Fibroblast of the conjunctiva (primary cell): ENCODE results near the gene TEX48.

Experiments
- DNase-seq: peaks from one replicate; pipeline ENCODE4 v3.0.0-alpha.2; 2010; ENCODE audit warnings: low read depth

The TEX48 gene

DNA sequence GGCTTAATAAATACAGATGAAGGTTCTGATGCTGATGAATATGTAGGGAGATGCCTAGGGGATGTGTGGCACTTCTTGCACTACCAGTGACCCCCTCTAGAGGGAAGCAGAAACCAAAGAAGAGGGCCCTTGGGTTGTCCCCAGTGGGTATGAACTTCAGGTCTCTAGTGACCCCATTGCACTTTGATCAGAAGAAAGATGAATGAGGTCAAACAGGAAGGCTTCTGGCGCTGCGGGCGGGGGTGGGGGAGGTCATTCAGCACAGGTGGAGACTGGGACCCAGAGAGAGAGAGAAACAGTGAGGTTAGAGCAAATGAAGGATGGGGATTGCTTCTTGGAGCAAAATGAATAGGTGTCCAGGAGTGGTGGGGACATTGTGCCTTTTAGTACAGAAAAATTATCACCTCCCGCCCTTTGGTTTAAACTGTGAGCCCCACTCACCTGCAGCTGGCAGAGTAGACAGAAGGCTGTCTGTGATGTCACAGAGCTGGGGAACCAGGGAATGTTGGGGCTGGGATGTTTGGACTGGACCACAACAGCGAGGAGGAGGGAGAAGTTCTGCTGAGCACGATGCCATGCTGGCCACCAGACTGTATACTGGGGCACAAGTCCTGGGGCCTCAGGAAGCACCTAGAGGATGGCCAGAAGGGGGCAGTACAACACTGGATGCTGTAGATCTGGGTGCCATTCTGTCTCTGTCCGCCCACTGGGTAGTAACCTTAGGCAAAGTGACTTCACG lies at the start of gene TEX48:
Gene TEX48, minus strand, starts transcription at position 599 of the 739 bp plus-strand sequence. CDS start 10,469 bp downstream, outside the sequence.
- peak; percentile 79 for DNase-seq

GRCh38 chr9:114731701-114732100 lies 49.7 kb upstream of the TEX48 start:
- no peak for DNase-seq

DNA sequence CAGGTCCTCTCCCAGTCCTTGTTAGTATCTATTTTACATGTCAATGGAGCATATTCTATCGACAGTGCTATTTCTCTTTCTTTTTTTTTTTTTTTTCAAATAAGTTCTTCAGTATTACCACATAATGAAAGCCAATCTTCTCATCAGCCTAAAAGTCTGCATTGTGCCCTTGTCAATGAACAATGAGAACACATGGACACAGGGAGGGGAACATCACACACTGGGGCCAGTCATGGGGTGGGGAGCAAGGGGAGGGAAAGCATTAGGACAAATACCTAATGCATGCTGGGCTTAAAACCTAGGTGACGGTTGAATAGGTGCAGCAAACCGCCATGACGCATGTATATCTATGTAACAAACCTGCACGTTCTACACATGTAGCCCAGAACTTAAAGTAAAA lies 47.7 kb upstream of the TEX48 start:
- no peak for DNase-seq

DNA sequence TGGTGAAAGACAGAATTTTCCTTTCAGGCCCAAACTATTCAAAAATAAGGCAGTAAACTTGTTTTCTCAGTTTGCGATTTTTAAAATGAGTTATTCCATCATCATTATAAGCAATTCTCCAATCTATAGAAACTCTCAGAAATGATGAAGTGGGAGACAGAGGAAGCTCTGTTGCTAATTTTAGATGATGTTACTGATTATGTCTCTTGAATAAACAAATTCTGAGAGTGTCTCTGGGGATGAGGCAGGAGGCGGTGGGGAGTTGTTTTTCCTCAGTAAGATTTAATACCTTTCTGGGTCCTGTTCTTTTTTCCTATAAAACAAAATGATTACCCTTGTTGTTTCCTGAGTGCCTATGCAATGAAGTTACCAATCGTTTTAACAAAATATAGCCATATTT lies 43.9 kb upstream of the TEX48 start:
- no peak for DNase-seq

- no peak for DNase-seq
Observed at GRCh38 chr9:114724744-114725143, 42.8 kb upstream of the TEX48 start.

DNA sequence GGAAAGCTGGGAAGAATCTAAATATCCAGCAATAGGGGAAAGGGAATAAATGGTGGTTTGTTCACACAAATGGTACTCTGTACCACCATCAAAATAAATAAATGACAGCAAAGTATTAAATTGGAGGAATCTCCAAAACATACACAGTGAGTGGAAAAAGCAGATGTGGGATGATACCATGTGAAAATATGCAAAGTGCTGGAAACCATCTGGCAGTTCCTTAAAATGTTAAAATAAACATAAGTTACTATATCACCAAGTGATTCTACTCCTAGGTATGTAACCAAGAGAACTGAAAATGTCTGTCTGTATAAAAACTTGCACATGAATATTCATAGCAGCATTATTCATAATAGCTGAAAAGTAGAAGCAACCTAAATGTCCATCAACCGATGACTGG lies 41.9 kb upstream of the TEX48 start:
- DNase-seq: no peak

- no peak for DNase-seq
Observed at GRCh38 chr9:114722937-114723620, 41.1 kb upstream of the TEX48 start.

GRCh38 chr9:114722081-114722621 lies 40.2 kb upstream of the TEX48 start:
- DNase-seq: no peak

- no peak for DNase-seq
Observed at GRCh38 chr9:114721491-114722079, 39.6 kb upstream of the TEX48 start.

DNA sequence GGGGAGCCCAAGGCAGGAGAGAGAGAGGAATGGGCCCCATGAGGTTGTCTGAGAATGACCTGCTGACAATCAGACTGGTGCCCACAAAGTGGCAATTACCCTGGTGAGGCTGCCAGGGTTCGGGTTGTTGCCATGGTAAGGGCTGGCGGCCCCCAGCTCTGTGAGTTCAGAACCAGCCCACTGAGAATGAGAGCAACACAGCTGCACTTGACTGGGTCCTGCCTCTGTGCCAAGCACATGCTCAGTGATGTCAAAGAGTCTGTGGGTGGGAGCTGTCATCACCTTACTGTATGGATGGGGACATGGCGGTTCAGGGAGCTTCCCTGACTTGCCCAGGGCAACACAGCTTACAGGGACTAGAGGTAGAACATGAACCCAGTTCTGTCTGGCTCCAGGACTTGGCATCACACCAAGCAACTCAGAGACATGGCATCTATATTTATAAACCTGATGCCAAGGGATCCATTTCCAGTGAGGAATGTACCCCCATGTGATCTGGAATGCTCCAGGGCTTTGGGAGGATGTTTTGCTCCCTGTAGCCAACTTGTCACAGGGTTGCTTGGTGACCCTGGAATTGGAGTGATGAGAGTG lies 38.2 kb upstream of the TEX48 start:
- DNase-seq: no peak

DNA sequence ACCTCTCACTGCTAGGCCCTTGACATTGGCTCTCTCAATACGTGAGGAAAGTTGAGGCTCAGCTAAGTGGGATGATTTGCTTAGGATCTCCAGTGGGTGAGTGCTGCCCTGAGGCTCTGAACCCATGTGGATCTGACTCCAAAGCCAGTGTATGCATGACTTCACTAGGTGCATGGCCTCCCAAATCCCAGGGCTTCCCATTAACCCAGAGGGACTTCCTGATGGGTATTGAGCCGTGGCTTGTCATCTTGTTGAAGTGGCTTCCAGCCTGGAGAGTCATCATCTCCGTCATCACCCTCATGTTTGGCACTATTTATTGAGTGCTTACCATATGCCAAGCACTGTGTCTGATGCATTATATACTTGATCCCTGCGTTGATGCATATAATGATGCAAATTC lies 37.3 kb upstream of the TEX48 start:
- no peak for DNase-seq

DNA sequence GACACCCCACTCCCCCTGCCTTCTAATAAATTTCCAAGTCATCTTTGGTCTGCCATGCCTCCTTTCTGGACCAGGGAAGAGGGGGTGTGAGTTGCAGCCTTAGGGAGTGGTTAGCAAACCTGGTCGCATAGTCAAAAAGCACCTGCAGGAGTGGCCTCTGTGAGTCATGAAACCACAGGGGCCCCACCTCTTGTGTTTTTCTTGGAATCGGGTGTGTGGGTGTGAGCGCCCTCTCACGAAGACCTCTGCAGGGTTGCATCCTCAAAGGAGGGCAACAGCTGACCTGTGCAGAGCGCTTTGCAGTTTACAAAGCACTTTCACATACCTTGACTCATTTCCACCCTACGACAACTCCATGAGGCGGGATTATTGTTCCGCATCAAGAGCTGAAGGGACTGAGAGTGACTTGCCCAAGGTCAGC lies 36.8 kb upstream of the TEX48 start:
- no peak for DNase-seq

DNA sequence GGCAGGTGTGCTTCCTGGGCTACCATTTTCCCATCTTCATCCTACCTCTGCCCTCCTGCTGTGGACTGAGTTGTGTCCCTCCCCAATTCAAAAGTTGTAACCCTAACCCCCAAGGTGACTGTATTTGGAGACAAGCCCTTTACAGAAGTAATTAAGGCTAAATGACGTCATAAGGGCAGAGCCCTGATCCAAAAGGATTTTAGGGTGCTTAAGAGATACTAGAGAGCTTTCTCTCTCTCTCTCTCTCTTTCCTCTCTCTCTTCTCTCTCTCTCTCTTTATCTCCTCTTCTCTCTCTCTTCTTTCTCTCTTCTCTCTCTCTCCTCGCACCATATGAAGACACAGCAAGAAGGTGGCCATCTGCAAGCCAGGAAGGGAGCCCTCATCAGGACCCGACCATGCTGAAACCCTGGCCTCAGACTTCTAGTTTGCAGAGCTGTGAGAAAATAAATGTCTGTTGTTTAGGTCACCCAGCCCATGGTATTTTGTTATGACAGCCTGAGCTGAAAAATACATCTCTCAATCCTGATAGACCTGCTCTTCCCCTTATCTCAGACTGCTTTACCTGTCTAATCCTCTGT lies 36.0 kb upstream of the TEX48 start:
- no peak for DNase-seq

DNA sequence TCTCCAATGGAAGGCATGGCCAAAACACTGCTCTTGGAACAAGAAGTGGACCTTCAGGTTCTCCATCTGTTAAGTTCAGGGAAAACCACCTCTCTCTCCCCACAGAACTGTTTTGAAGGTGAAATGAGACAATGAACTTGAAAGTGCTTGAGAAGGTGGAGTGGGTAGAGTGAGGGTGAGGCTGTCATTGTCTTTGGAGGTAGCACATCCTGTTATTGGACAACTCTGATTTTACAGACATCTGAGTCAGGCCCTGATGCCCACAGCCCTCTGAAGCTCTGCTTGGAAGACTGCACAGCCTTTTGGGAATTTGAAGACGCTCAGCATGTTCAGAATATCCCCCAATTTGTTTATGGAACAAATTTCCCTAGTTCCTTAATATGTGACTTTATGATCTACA lies 27.6 kb upstream of the TEX48 start:
- no peak for DNase-seq

- no peak for DNase-seq
Observed at GRCh38 chr9:114706711-114707110, 24.7 kb upstream of the TEX48 start.

DNA sequence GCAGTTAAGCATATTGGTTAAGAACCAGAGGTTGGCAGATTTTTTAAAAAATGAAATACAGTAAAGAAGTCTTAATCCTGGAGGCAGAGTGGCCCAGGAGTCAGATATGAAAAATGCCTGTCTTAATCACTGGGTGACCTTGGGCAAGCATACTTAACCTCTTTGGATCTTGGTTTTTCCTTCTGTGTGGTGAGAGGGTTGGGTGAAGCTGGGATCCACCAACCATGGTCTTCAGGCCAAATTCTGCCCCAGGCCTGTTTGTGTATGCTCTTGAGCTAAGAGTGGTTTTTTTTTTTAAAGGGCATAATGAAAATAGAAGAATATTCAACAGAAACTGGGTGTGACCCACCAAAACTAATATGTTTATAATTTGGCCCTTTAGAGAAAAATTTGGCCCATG lies 20.0 kb upstream of the TEX48 start:
- DNase-seq: no peak

DNA sequence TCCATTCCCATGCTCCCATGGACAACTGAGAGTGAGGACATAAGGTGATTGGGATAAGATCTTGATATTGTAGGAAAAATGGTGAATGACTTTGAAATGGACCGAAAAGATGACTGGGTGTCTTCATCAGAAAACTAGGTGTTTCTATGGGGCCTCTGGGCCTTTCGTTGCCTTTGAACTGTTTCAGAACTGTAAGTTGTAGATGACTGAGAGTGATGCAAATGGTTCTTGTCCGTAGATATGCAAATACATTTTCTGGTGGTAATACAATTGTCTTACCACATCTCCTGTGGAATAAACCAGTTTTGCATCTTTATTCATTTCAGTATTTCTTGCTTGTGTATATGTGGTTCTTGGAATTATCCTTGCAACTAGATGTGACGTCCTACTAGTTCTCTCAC lies 16.0 kb upstream of the TEX48 start:
- no peak for DNase-seq

DNA sequence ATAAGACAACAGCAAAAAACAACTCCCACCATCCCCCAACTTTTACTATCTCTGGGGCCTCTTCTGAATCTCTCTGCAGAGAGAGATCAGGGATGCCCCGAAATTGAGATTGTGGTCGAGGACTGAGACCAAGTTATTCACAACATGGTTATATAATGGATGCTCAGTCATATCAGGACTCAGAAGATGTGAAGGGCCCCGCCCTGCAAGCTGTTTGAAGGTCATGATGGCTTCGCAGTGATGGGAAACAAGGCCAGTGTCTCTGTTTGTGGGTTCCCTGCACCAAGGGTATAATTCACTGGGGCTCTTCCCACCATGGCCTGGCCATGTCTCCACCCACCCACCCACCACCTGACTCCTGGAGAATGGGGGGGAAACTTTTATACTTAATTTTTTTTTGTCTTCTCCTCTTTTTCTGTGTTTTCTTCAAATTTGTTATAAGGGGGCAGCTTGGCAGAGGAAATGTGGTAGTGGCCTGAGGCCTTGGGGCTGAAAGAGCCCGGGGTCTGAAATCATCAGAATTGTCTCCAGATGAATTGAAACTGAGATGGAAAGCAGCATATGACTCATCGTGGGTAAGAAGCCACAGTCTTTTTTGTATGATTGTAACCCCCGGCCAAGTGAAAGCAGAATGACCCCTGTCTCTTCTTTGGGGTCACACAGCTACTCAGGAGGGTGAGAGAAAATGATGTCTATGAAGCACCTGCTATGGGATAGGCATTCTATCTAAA lies 15.0 kb upstream of the TEX48 start:
- no peak for DNase-seq

- no peak for DNase-seq
Observed at GRCh38 chr9:114695948-114696347, 14.0 kb upstream of the TEX48 start.

GRCh38 chr9:114694719-114695269 lies 12.8 kb upstream of the TEX48 start:
- DNase-seq: no peak

- DNase-seq: no peak
Observed at GRCh38 chr9:114694146-114694545, 12.2 kb upstream of the TEX48 start.
